NCI-H2107 (cell line): Measurements from ENCODE around the gene NMRK2.
"Not testable (repeated sequence)": the region's sequence is repeated elsewhere in the genome, so short reads cannot be mapped to it uniquely, and the experiment has no call there.

Experiments used
- DNase-seq: peaks from one replicate; lab custom pipeline; 2025; lab: John Stamatoyannopoulos, UW

Gene NMRK2

GRCh38 chr19:3964256-3965194 lies 31.7 kb downstream of the NMRK2 start:
- no peak for DNase-seq

GRCh38 chr19:3966051-3967017 lies 33.5 kb downstream of the NMRK2 start:
- no peak for DNase-seq

GRCh38 chr19:3967983-3968382 lies 35.1 kb downstream of the NMRK2 start:
- DNase-seq: not testable (repeated sequence)

- DNase-seq: no peak
Measured at GRCh38 chr19:3968556-3969434, 35.9 kb downstream of the NMRK2 start.

- DNase-seq: no peak
Measured at GRCh38 chr19:3969435-3970312, 36.8 kb downstream of the NMRK2 start.

- DNase-seq: no peak
Measured at GRCh38 chr19:3970313-3970807, 37.5 kb downstream of the NMRK2 start.

GRCh38 chr19:3970808-3971598 lies 38.1 kb downstream of the NMRK2 start, which contains the start of gene DAPK3:
TSS of gene DAPK3 (minus strand) at chr19:3971099. CDS start at chr19:3969735, 1,364 bp downstream.
- peak; percentile 94 for DNase-seq

- DNase-seq: no peak
Measured at GRCh38 chr19:3975144-3975543, 42.3 kb downstream of the NMRK2 start.

- DNase-seq: no peak
Measured at GRCh38 chr19:3975637-3976087, 42.8 kb downstream of the NMRK2 start.

- no peak for DNase-seq
Measured at GRCh38 chr19:3976495-3977241, 43.8 kb downstream of the NMRK2 start.

- DNase-seq: no peak
Measured at GRCh38 chr19:3977242-3978143, 44.6 kb downstream of the NMRK2 start.

- no peak for DNase-seq
Measured at GRCh38 chr19:3978145-3978544, 45.3 kb downstream of the NMRK2 start.

- DNase-seq: no peak
Measured at GRCh38 chr19:3979289-3979673, 46.4 kb downstream of the NMRK2 start.

GRCh38 chr19:3979674-3980352 lies 46.9 kb downstream of the NMRK2 start:
- no peak for DNase-seq

- DNase-seq: no peak
Measured at GRCh38 chr19:3980353-3981251, 47.7 kb downstream of the NMRK2 start.

- no peak for DNase-seq
Measured at GRCh38 chr19:3981373-3981735, 48.5 kb downstream of the NMRK2 start.
